Measurements from ENCODE around the gene SERPINB12.

SERPINB12 gene

DNA sequence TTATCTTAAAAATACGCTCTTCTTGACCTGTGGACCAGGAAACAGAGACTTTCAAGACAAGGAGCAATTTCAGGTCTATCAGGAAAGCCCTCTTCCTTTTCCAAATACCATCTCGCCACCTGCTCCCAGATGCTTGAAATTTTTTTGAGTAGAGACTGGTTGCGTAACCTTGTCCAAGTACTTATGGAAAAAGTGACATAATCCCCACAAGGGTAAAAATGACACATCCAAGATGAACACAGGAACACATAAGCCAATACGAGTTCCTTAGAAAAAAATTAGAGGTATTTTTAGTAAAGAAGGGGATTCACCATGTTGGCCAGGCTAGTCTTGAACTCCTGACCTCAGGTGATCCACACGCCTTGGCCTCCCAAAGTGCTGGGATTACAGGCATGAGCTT lies 46.7 kb downstream of the SERPINB12 start:
- H3K4me1 ChIP-seq: peaks cover 0 to 26% (median 2%) of the 10 kb centered on the region in 10 experiments; a peak in 8 of 20 replicates
- no peaks in the 10 kb centered on the region for H4K20me1 ChIP-seq
- H3K4me2 ChIP-seq: no peak overlapping the region
- H3K4me3 ChIP-seq: no peak overlapping the region
- no peaks in the 10 kb centered on the region for H3K27me3 ChIP-seq
- no peak overlapping the region for H3K27ac ChIP-seq
- H3K36me3 ChIP-seq: no peaks in the 10 kb centered on the region
- peak in 4 of 11 experiments; percentile 27 to 62 (median 39); a peak in 4 of 22 replicates for TF ChIP-seq Cebpa-rat (IDR thresholded peaks at IDR 0.05)
- H3K9me3 ChIP-seq (replicated peaks in 1 of 11): peaks cover 0 to 13% (median 6%) of the 10 kb centered on the region in 11 experiments; a peak in 7 of 22 replicates
- H3K9ac ChIP-seq: no peak overlapping the region

DNA sequence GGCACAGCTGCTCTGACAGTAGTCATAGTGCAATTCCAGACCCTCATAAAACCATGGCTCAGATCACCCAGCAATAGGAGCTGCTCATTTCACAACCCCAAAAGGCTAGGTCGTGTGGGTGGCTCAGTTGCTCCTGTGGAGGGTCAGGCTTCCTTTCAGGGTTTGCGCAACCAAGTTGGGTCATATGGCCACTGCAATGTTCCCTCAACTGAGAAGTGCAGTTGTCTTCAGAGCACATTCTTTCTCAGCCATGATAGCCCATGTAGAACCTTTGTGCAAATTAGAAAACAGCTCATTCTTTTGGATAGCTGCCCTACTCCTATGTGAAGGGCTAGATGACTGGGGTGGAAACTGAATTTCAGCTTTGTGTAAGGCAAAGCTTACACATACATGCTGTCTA lies 48.2 kb downstream of the SERPINB12 start:
- H3K27ac ChIP-seq: no peak overlapping the region
- TF ChIP-seq Cebpa-rat (IDR thresholded peaks at IDR 0.05): peak in 1 of 11 experiments; percentile 42; a peak in 1 of 22 replicates

DNA sequence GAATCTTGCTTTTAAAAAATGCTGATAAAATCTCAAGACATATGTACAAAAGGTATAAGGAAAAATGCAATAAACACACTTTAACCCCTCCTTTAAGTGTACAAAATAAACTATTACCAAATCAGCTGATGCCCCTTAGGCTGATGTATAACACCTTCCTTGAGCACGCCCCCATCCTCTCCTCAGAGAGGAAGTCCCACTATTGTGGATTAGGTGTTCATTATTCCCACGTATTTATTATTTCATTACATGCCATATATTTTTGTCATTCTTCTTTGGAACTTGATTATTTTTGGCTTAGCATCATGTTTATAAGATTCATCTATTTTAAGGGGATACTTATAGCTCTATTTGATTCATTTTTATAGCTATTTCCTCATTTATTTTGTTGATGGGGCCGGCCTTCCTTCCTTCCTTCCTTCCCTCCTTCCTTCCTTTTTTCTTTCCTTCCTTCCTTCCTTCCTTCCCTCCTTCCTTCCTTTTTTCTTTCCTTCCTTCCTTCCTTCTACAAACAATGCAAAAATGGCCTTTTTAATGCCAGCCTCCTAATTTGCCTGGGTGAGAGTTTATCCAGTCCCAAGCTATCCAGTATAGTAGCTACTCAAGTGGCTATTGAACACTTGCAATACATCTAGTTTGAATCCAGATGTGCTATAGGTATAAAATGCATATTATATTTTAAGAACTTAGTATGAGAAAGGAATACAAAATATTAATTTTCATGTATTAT lies 49.0 kb downstream of the SERPINB12 start:
- Histone ChIP-seq H3K4me2 (peak overlapping the region in 2 of 11 experiments; percentile 38 to 42; a peak in 4 of 22 replicates), H3K9ac (no peak overlapping the region), H4K20me1 (no peaks in the 10 kb centered on the region), H3K4me3 (no peak overlapping the region), H3K27ac (no peak overlapping the region), H3K4me1 (peaks cover 0 to 12% (median 2%) of the 10 kb centered on the region in 10 experiments; a peak in 8 of 20 replicates), H3K9me3 (replicated peaks in 1 of 11) (peaks cover 0 to 13% (median 6%) of the 10 kb centered on the region in 11 experiments; a peak in 7 of 22 replicates), H3K27me3 (no peaks in the 10 kb centered on the region), H3K36me3 (no peaks in the 10 kb centered on the region)
- TF ChIP-seq Cebpa-rat (IDR thresholded peaks at IDR 0.05): no peak

More for the DNA sequence above, 48.2 kb downstream of the SERPINB12 start:
- H3K9me3 ChIP-seq (replicated peaks in 1 of 11): peaks cover 0 to 13% (median 6%) of the 10 kb centered on the region in 11 experiments; a peak in 7 of 22 replicates
- H3K36me3 ChIP-seq: no peaks in the 10 kb centered on the region
- no peaks in the 10 kb centered on the region for H4K20me1 ChIP-seq
- H3K4me1 ChIP-seq: peaks cover 0 to 14% (median 2%) of the 10 kb centered on the region in 10 experiments; a peak in 8 of 20 replicates
- no peaks in the 10 kb centered on the region for H3K27me3 ChIP-seq
- H3K9ac ChIP-seq: no peak overlapping the region
- H3K4me3 ChIP-seq: no peak overlapping the region
- peak overlapping the region in 5 of 11 experiments; percentile 31 to 45 (median 42); a peak in 8 of 22 replicates for H3K4me2 ChIP-seq

DNA sequence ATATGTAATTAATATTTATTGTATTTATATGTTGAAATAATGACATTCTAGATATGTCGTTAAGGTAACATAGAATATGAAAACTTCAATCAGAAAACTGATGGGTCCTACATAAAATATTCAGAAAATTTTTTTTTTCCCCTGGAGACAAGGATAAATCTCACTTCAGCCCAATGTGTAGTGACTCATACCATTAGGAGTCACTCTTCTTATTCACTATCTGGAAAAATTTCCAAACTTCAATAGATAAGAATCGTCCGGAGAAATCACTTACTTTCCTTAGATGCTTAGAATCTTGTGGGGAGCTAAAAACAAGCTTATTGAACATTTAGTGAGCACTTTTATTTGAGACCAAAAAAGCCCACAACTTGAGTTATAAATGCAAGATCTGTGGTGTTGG lies 49.6 kb downstream of the SERPINB12 start:
- Histone ChIP-seq H3K4me3 (no peak overlapping the region), H3K27ac (no peak overlapping the region), H3K9ac (no peak overlapping the region), H3K36me3 (no peaks in the 10 kb centered on the region), H3K27me3 (no peaks in the 10 kb centered on the region), H3K9me3 (replicated peaks in 1 of 11) (peaks cover 0 to 13% (median 6%) of the 10 kb centered on the region in 11 experiments; a peak in 7 of 22 replicates), H3K4me1 (peaks cover 0 to 12% (median 2%) of the 10 kb centered on the region in 10 experiments; a peak in 8 of 20 replicates), H3K4me2 (no peak overlapping the region), H4K20me1 (no peaks in the 10 kb centered on the region)
- no peak for TF ChIP-seq Cebpa-rat (IDR thresholded peaks at IDR 0.05)

DNA sequence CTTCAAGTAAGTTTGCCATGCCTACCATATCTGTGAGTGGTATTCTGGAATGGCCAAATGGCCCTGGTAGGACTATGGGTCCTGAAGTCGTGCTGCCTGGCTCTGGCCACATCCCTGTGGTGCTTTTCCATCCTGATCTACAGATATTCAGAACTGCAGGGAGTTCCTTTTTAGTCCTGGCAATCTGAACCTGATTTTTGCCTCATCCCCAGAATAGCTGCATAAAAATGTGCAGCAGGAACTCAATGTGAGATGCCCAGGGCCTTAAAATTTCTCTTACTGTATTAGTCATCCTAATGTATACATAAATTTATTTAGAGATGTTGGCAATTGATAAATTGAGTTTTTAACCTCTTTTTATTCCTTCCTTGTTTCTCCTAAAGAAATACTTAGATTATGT lies 50.3 kb downstream of the SERPINB12 start:
- Histone ChIP-seq H3K9me3 (replicated peaks in 1 of 11) (peaks cover 0 to 13% (median 6%) of the 10 kb centered on the region in 11 experiments; a peak in 7 of 22 replicates), H3K4me3 (no peak overlapping the region), H4K20me1 (no peaks in the 10 kb centered on the region), H3K4me2 (no peak overlapping the region), H3K27me3 (no peaks in the 10 kb centered on the region), H3K4me1 (peaks cover 0 to 12% (median 2%) of the 10 kb centered on the region in 10 experiments; a peak in 8 of 20 replicates), H3K27ac (no peak overlapping the region), H3K9ac (no peak overlapping the region), H3K36me3 (no peaks in the 10 kb centered on the region)
- TF ChIP-seq Cebpa-rat (IDR thresholded peaks at IDR 0.05): no peak

DNA sequence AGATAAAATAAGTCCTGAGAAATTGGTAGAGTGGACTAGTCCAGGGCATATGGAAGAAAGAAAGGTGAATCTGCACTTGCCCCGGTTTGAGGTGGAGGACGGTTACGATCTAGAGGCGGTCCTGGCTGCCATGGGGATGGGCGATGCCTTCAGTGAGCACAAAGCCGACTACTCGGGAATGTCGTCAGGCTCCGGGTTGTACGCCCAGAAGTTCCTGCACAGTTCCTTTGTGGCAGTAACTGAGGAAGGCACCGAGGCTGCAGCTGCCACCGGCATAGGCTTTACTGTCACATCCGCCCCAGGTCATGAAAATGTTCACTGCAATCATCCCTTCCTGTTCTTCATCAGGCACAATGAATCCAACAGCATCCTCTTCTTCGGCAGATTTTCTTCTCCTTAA lies 54.8 kb downstream of the SERPINB12 start:
- Histone ChIP-seq H4K20me1 (no peaks in the 10 kb centered on the region), H3K4me1 (no peaks in the 10 kb centered on the region), H3K36me3 (no peaks in the 10 kb centered on the region), H3K27ac (no peak overlapping the region), H3K4me2 (no peak overlapping the region), H3K9ac (no peak overlapping the region), H3K9me3 (replicated peaks in 1 of 11) (peaks cover 0 to 7% (median 0%) of the 10 kb centered on the region in 11 experiments; a peak in 5 of 22 replicates), H3K27me3 (no peaks in the 10 kb centered on the region), H3K4me3 (no peak overlapping the region)
- no peak for TF ChIP-seq Cebpa-rat (IDR thresholded peaks at IDR 0.05)

DNA sequence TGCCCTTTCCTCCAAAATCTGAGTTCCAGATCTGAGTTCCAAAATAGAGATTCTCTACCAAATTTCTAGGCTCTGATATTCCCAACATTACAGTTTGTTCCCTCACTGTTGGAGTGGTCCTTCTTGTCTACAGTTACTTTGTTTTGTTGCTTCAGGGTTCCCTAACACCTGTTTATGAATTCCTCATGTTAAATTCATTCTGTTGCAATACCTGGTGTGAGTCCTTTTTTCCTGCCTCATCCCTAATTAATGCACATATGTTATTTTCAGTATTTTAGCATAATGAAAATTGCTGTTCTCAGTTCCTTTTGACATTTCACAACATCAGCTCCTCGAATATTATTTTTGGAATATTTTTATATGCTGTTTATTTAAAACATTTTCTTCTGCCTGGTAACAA lies 61.2 kb downstream of the SERPINB12 start:
- H3K27ac ChIP-seq: no peak overlapping the region
- H3K36me3 ChIP-seq: no peaks in the 10 kb centered on the region
- H3K4me3 ChIP-seq: no peak overlapping the region
- no peaks in the 10 kb centered on the region for H3K27me3 ChIP-seq
- no peak for TF ChIP-seq Cebpa-rat (IDR thresholded peaks at IDR 0.05)
- peak overlapping the region in 1 of 11 experiments; percentile 53; a peak in 2 of 22 replicates for H3K4me2 ChIP-seq
- H3K9ac ChIP-seq: no peak overlapping the region
- peaks cover 0 to 16% (median 0%) of the 10 kb centered on the region in 10 experiments; a peak in 3 of 20 replicates for H3K4me1 ChIP-seq
- no peaks in the 10 kb centered on the region for H4K20me1 ChIP-seq
- peaks cover 0 to 7% (median 0%) of the 10 kb centered on the region in 11 experiments; a peak in 5 of 22 replicates for H3K9me3 ChIP-seq (replicated peaks in 1 of 11)

DNA sequence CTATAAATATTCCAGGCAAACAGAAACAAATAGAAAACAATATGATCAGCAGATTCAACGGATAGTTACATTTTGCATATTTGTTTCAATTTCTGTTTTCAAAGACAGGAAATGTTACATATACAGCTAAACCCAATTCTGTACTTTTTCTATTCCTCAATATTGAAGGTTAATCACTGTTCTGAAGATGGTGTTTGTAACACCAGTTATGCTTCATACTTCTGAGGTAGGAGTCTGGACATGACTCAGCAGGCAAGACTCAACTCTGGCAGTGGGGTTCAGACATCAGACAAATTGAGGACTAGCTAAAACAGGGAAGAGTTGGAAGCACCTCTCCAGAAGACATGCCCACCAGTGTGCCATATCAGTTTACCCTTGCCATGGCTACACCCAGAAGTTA lies 61.6 kb downstream of the SERPINB12 start:
- Histone ChIP-seq H3K36me3 (no peaks in the 10 kb centered on the region), H3K4me3 (no peak overlapping the region), H3K9ac (no peak overlapping the region), H3K9me3 (replicated peaks in 1 of 11) (peaks cover 0 to 7% (median 0%) of the 10 kb centered on the region in 11 experiments; a peak in 5 of 22 replicates), H4K20me1 (no peaks in the 10 kb centered on the region), H3K4me2 (peak overlapping the region in 2 of 11 experiments; percentile 31 to 53; a peak in 2 of 22 replicates), H3K27ac (no peak overlapping the region), H3K4me1 (peaks cover 0 to 16% (median 0%) of the 10 kb centered on the region in 10 experiments; a peak in 3 of 20 replicates), H3K27me3 (no peaks in the 10 kb centered on the region)
- TF ChIP-seq Cebpa-rat (IDR thresholded peaks at IDR 0.05): no peak

DNA sequence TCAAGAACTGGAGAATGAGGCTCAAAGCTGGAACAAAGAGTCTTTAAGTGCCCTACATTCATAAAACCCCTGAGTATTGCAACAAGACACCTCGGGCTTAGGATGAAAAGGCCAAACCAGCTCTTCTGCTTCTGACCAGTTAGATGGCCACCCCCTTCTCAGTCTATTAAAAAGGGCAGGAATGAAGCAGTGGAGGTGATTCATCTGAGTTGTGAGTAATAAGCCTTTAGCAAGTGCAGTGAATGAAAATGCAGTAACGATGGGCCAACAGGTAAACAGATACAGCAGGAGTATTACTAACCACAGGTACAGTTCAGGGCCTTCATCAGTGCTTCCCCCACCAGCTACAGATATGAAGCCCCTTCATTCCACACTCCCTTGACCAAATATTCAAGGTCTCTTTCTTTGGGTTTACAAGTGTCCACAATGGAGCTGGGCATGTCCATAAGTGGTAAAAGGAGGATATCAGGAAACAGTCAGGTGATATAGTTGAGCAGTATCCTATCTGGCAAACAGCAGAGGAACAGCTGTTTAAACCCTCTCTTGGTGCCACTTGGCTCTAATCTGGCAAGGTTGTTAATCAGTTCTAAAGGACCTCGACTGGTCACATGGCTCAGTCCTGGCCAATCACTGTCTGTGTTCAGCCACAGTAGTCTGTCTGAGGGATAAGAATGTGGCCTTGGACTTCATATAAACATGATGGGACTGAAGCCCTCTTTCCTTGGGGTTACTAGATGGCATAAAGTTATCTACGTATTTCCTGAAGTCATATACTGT lies 62.8 kb downstream of the SERPINB12 start:
- H3K36me3 ChIP-seq: no peaks in the 10 kb centered on the region
- H3K27ac ChIP-seq: no peak overlapping the region
- H4K20me1 ChIP-seq: no peaks in the 10 kb centered on the region
- peaks cover 0 to 16% (median 0%) of the 10 kb centered on the region in 10 experiments; a peak in 3 of 20 replicates for H3K4me1 ChIP-seq
- H3K27me3 ChIP-seq: no peaks in the 10 kb centered on the region
- H3K9me3 ChIP-seq (replicated peaks in 1 of 11): peaks cover 0 to 7% (median 0%) of the 10 kb centered on the region in 11 experiments; a peak in 5 of 22 replicates
- H3K9ac ChIP-seq: no peak overlapping the region
- H3K4me3 ChIP-seq: no peak overlapping the region
- no peak overlapping the region for H3K4me2 ChIP-seq
- no peak for TF ChIP-seq Cebpa-rat (IDR thresholded peaks at IDR 0.05)
